ENCODE data around the gene CYB5RL.
"Not testable (repeated sequence)": the region's sequence is repeated elsewhere in the genome, so short reads cannot be mapped to it uniquely, and the experiment has no call there.

Gene CYB5RL

GRCh38 chr1:54199765-54200518, at the start of gene CYB5RL, which contains the start of gene MRPL37:
Gene CYB5RL (minus strand): TSS chr1:54200030. CDS start chr1:54195616, 4,414 bp downstream.
Gene MRPL37 (plus strand): TSS chr1:54200167. CDS start chr1:54200244, 77 bp downstream.
- peak; percentile 94 to 97 for DNase-seq

GRCh38 chr1:54248966-54249365, 49.1 kb upstream of the CYB5RL start:
- DNase-seq, result peak in 1 of 2 experiments; percentile 43

GRCh38 chr1:54247863-54248515, 48.2 kb upstream of the CYB5RL start:
- no peak for DNase-seq

- no peak for DNase-seq
These were observed 46.4 kb upstream of the CYB5RL start for GRCh38 chr1:54246116-54246721.

- peak in 1 of 2 experiments; percentile 18 for DNase-seq
These were observed 45.7 kb upstream of the CYB5RL start for GRCh38 chr1:54245501-54245900.

- no peak for DNase-seq
These were observed 44.8 kb upstream of the CYB5RL start for GRCh38 chr1:54244655-54245054.

- DNase-seq, result no peak
These were observed 43.2 kb upstream of the CYB5RL start for GRCh38 chr1:54243022-54243421.

- DNase-seq, result no peak
These were observed 41.5 kb upstream of the CYB5RL start for GRCh38 chr1:54241364-54241763.

- no peak for DNase-seq
These were observed 41.0 kb upstream of the CYB5RL start for GRCh38 chr1:54240741-54241335.

- no peak for DNase-seq
These were observed 39.8 kb upstream of the CYB5RL start for GRCh38 chr1:54239631-54240031.

- no peak for DNase-seq
These were observed 39.2 kb upstream of the CYB5RL start for GRCh38 chr1:54239035-54239383.

- no peak for DNase-seq
These were observed 38.7 kb upstream of the CYB5RL start for GRCh38 chr1:54238353-54239034.

GRCh38 chr1:54237586-54237985, 37.8 kb upstream of the CYB5RL start:
- DNase-seq, result no peak

GRCh38 chr1:54234284-54234683, 34.5 kb upstream of the CYB5RL start:
- no peak for DNase-seq

GRCh38 chr1:54233196-54233595, 33.4 kb upstream of the CYB5RL start:
- DNase-seq, result not testable (repeated sequence)

- no peak for DNase-seq
These were observed 30.9 kb upstream of the CYB5RL start for GRCh38 chr1:54230507-54231339.

GRCh38 chr1:54229281-54229891, 29.6 kb upstream of the CYB5RL start:
- peak; percentile 39 to 56 for DNase-seq

GRCh38 chr1:54228638-54229079, 28.8 kb upstream of the CYB5RL start:
- DNase-seq, result no peak

GRCh38 chr1:54227891-54228310, 28.1 kb upstream of the CYB5RL start:
- DNase-seq, result peak in 1 of 2 experiments; percentile 57

- peak; percentile 47 to 82 for DNase-seq
These were observed 27.3 kb upstream of the CYB5RL start for GRCh38 chr1:54227091-54227602.

GRCh38 chr1:54225986-54226559, 26.2 kb upstream of the CYB5RL start:
- DNase-seq, result no peak
